Stimulated activated CD4-positive, alpha-beta T cell treated with anti-CD3 and anti-CD28 coated beads, TNF-alpha, amount 100 ng/mL, for 4 hours (primary cell): ENCODE measurements around the gene RCN2.
"Not testable (repeated sequence)": the region's sequence is repeated elsewhere in the genome, so short reads cannot be mapped to it uniquely, and the experiment has no call there.

Experiments used
- DNase-seq, 3 experiments: peaks; one replicate each; pipeline ENCODE4 v3.0.0-alpha.2; 2020; ENCODE audit warnings: low read depth in 3 of 3

Gene RCN2

DNA sequence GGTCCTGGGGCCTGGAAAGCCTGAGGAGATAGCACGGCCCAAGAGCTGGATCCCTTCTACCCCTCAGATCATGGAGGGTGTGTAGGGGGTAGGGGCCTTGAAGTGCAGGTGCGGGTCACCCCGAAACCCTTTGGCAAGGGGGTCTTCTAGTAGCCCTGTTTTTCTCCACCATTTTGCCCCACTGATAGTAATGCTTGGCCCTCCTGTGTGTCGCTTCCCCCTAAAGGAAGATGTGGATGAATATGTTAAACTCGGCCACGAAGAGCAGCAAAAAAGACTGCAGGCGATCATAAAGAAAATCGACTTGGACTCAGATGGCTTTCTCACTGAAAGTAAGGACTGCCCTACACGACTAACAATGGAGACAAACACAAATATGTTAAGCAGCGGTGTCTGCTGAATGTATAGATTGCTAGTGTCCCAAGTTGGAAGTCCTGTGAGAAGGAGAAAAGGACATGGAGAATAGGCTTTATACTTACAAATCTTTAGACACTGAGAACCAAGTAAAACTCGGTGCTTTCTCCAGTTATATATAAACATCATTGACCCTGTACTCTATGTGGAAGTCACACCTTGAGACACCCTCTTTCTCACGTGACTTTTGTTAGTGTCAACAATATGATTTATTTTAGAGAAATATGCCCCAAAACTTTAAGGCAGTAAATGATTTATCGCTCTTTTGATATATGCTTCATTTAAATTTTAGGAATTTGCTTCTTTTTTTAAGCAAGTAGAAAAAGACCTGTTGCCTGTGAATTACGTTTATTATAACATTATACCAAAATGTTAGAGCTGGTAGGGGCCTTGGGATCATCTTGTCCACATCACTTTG is 802 bp downstream of the RCN2 start:
- no peak for DNase-seq

DNA sequence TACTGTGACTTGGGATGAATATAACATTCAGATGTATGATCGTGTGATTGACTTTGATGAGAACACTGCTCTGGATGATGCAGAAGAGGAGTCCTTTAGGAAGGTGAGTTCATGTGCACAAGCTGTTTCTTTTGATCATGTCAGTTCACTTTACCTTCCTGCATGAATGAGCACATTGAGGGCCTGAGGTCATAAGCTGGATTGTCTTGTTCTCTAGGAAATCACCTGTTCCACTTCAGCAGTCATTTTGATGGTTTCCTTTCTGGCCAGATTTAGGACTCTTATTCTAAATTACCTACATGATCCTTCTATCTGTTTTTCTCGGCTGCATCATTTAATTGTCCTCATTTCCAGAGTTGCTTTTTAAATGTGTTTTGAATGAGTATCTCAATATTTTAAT is 4.1 kb downstream of the RCN2 start:
- DNase-seq = no peak

DNA sequence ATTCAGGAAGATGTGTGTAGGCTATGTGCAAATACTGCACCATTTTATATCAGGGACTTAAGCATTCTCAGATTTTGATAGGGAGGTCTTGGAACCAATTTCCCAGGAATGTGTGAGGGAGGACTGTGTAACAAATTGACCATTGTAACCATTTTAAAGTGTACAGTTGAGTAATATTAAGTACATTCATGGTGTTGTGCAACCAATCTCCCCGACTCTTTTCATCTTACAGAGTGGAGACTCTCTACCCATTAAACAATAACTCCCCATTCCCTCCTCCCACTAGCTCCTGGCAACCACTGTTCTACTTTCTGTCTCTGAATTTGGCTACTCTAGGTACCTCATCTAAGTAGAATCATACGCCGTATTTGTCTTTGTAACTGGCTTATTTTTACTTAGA is 5.1 kb downstream of the RCN2 start:
- DNase-seq = no peak

DNA sequence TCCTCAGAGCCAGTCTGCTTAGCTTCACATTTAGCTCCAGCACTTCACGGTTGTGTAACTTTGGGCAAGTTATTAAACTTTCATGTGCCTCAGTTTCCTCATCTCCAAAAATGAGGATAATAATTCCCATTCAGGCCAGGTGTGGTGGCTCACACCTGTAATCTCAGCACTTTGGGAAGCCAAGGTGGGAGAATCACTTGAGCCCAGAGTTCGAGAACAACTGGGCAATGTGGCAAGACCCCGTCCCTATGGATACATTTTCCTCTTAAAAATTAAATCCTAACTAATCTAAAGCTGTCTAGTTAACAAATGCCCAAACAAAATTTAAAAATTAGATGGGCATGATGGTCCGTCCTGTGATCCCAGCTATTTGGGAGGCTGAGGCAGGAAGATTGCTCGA is 7.2 kb downstream of the RCN2 start:
- DNase-seq = no peak

DNA sequence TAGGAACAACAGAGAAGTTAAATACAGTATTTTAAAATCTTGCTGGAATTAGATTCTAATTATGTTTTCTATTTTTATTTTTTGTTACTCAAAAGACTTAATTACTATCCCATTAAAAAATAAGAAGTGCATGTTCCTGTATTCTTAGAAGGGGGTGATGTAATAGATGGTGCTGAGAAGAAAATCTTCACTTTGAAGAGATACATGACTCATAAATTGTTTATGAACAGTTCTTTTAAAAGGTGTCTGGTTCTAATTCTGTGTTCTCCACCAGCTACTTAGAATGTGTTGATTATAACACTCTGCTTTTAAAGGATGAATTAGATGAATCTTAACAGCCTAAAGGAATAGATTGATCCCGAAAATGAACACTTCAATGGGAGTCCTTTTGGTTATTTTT is 8.2 kb downstream of the RCN2 start:
- no peak for DNase-seq

DNA sequence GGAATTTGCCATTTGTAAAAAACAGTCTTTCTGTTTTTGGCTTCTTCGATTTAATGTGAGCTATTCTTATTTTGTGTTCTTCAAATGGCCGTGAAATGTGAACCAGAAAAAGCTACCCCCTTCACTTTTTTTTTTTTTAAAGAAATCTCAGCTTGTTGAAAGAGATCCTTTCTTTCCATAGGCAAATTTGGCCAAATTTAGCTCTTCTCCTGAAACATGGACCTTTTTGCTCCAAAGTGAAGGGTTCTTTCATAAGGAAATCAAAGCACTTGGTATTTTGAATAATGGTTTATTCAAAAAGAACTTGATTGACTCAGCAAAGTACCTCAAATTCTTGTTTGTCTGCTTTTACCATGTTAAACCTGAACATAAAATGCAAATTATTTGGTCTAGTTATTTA is 10.1 kb downstream of the RCN2 start:
- DNase-seq = no peak

DNA sequence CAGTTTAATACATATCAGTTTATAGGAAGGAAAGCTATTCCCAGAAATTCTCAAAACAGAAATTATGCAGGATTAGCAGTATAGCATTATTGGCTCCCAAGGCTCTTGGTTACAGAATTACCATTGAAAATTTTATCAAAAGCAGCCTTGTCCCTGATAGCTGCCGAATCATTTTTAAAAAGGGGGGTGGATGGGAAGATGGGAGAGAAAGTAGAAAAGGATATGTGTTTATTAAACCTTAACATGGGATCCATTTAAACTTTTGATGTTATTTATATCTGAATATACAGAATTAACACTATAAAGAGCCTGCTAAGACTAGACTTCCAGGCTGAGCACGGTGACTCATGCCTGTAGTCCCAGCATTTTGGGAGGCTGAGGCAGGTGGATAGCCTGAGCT is 10.8 kb downstream of the RCN2 start:
- DNase-seq = no peak

DNA sequence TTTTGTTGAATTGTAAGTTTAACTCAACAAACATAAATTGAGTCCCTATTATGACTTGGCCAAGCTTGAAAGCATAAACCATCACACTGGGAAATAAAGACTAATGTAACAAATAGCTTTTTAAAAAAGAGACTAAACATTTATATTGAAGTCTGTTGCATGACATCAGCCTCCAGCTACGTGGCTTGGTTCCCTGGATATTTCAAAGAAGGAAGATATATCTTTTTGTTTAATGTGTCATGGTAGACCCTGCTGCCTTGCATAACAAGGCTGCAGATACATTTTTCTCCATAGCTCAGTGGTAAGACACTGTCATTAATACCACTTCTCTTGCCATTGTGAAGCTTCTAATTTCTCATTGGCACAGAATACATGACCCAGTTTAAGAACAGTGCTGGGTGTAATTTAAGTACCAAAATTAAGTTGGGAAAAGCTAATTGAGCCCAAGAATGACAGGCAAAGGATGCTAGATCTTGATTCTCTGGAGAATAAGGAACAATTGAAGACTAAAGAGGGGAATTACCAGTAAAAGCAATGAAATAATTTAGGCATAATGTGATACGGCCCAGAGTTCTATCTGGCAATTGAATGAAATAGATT is 14.0 kb downstream of the RCN2 start:
- no peak for DNase-seq

DNA sequence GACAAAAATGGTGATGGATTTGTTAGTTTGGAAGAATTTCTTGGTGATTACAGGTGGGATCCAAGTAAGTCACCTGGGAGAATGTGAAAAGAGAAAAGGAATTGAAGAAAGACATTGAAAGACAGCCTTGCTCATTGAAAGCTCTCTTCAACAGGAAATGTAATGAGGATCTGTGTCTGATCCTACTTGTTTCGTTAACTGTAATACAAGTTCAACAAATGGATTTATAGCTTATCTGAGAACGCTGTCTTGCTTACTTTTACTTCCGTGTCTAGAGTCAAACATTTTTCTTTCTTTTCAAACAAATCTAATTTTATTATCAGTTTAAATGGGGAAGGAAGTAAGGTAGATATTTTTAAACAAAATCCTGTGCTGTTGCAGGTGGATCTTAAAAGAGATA is 15.9 kb downstream of the RCN2 start:
- no peak for DNase-seq

DNA sequence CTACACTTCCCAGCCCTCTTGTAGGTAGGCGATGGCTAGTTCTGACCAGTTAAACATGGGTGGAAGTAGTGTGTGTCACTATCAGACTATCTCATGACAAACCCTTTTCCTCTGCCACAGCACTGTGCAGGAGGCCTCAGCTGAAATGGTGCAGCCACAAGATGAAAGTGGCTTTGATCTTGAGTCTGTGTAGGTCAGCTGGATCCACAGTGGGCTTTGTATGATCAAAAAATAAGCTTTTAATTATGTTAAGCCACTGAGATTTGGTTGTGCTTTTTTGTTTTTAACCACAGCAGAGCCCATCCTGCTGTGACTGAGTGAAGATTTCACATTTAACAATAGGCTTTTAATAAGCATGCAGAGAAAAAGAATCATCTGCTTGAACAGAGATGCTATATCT is 19.7 kb downstream of the RCN2 start:
- DNase-seq = no peak

DNA sequence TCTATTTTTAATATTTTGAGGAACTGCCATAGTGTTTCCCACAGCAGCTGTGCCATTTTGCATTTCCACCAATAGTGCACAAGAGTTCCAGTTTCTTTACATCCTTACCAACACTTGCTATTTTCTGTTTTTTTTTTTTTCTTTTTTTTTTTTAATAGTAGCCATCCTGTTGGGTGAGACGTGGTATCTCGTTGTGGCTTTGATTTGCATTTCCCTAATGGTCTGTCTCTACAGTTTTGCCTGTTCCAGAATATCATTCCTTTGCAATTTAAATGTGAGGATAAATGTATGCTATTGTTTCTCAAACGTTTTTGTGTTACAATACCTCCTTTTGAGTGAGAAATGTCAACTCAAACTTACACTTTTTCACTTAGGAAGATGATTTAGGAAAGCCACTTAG is 22.4 kb downstream of the RCN2 start:
- DNase-seq = no peak

DNA sequence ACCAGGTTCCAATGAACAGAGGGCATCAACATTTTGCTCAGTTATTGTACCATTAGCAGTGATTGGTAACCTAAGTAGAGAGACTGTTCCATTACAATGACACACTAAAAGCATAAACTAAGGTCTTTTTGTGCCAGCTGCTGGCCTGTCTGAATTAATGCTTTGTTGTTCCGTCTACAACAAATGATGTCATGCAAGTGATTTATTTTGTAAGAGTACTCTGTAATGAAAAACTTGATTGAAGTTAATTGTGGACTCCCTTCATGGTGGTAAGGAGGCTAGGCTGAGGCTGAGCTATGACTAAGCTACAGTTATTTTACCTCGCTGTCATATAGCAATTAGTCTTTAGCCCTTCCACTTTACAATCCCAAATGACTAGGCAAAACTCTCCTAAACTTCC is 23.2 kb downstream of the RCN2 start:
- no peak for DNase-seq

DNA sequence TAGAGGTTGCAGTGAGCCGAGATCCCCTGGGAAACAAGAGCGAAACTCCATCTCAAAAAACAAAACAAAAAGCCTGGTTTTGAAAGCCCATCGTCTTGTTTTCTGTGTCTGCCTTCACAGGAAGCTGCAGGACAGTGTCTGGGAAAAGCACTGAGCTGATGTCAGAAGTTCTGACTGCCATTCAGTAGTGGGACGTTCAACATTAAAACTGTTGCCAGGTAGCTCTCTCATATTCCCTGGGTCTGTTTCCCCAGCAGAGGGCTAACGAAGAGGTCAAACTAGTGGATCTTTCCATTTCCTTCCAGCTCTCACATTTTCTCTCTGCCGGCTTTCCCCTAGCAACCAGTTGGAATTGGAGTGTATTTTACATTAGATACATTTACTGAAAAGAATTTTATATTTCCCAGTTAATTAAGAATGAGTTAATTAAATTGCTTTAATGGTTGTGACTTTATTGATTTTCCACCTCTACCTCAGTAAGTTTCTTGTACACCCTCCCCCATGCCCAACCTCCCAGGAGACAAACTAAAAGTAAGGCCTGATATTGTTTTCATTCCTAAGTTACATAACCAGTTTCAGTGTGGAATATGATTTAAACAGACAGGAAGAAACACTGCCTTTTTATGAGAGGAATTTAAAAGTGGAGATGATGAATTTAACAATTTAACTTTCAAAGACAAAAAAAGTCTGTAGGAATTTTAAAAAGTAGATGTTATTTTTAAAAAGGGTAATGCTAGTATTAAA is 29.9 kb downstream of the RCN2 start:
- DNase-seq = no peak

DNA sequence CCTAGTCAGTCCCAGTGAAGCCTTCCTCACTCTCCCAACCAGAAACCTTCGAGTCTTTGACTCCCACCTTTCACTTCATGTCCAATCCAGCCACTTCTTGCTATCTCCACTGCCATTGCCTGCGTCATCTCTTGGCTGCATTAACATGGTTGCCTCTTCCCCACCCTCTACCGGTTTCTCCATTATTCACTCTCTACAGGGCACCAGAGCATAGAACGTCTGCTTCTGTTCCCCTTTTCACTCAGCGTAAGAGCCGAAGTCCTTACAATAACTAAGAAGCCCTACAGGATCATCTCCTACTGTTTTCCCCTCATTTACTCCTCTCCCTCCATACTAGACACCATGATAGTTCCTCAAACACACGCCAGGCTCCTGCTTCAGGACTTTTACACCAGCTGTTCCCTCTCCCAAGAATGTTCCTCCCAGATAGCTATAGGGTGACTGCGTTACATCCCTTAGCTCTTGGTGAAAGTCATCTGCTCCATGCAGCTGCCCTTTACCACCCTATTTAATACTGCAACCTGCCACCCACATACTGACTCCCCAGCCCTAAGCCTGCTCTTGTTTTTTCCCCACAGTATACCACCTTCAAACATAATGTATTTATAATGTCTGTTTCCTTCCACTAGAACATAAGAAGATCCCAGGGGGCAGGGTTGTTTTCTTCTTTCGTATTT is 30.9 kb downstream of the RCN2 start:
- no peak for DNase-seq

DNA sequence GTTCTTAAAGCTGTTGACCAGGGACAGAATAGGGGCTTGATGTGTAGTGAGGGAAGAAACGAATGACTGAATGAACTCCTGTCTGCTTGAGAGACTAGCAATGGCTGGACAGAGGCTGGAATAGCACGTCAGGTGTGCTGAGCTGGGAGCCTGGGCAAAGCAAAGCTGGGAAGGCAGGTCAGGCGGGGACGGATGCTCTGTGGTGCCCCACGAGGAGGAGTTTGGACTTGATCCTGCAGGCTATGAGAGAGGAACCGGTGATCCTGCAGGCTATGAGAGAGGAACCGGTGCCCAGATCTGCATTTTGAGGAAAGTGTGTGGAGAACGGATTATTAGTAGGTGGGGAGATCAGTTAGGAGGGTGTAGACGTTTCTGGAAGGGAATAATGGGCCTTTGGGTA is 32.0 kb downstream of the RCN2 start:
- DNase-seq = no peak

DNA sequence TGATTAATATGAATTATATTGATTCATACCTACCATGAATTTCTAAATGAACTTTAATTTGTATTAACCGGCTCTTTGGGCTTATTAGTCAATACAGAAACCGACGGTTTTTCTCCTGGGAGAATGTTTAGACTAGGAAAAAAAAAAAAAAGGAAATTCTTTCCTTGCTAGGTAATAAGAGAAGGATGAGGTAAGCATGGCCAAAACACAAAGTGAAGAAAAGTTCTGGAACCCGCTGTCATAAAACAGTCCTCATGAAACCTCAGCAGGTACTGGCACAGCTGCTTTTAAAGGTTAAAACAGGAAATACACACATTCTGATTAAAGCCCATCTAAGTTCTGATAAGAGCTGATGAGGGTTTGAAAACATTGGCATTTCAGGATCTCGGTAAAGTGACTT is 32.6 kb downstream of the RCN2 start:
- DNase-seq = no peak

DNA sequence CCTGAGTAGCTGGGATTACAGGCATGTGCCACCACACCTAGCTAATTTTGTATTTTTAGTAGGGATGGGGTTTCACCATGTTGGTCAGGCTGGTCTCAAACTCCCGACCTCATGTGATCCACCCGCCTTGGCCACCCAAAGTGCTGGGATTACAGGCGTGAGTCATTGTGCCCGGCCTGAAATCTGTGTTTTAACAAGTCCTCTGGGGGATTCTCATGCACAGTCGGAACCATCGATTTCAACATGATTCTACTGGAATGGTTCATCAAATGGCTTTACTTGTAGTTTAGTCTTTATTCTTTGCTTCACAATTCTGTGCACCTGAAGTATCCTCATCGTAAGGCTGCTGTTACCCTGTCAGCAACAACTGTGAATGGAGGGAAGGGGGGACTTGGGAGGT is 34.5 kb downstream of the RCN2 start:
- DNase-seq = not testable (repeated sequence)

DNA sequence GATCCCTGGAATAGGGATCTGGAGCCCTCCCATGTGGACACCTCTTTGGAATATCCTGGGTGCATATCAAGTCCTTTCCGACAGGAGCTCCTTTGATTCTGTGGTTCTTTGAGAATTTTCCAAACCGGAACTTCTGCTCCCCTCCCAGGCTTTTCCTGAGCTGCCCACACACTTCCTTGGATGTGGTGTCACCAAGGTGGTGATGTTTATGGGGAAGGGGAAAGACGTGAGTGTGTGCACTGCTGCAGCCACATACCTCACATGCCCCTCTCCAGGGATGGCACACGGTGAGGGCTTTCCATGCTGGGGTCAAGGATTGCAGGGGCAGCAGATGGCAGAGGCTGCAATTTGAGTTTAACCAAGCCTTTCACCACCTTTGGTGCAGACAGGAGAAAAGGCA is 35.5 kb downstream of the RCN2 start:
- no peak for DNase-seq

DNA sequence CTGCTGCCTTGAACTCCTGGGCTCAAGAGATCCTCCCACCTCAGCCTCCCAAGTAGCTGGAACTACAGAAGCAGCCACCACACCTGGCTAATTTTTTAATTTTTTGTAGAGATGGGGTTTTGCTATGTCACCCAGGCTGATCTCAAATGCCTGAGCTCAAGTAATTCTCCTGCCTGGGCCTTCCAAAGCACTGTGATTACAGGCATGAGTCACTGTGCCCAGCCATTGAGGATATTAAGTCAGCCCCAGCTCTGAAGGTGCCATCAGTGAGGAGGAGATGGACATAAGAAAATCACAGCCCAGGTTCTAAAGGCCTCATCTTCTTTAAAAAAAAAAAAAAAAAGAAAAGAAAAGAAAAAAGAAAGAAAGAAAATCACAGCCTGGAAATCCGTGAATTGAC is 36.8 kb downstream of the RCN2 start:
- DNase-seq = no peak

DNA sequence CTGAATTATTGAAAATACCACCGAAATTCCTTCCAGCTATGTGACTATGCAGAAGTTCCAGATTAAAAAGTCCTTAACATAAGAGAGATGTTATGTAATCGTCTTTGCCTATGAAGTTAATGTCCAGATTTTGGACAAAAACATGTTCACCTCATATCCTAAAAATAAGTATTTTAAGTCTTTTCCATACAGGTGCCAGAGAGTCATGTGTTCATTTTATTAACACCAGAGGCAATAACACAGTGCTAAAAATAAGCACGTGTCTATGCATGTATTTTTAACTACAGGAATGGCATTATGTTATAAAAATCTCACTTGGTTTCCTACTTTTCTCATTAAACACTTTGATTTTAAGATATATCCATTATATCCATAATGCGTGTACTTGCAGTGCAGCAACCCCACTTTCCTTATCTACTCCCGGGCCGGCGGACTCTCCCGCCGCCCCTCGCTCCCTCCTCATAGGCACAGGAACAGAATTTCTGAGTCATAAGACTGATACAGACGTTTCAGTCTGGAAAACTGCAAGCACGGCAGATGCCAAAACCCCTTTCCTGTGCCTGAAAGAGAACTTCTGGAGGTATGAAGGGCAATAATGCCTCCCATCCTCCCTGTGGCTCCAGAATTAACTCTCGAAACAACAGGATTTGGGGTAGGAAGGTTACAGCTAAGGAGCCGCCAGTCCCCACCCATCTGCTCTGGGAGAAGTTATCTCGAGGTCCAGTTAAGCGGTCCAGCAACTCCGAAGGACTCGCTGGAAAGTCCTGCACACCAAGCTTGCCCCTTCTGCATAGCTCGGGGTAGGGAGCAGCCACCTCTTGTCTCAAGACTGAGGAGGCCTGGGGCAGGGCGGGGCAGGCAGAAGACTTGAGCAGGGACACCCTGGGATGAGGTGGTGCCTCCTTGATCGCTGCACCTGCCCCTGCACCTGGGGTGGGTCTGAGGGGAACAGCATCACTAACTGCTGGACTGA is 41.1 kb downstream of the RCN2 start:
- DNase-seq = no peak

DNA sequence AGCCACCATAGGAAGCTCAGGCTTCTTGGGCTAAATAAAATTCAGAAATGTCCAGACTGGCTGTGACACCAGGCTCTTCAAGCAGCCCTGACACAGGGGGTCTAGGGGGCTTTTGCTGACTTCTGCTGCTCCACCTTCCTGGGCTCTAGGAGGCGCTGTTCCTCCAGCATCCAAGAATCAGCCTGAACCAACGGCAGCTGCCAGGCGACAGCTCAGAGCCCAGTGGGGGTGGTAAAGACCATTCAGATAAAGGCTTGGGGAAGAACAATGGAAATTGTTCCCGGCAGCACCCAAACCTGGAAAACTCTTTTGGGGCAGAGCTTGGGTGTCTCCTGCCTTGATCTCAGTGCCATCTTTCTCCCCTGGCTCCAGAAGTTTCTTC is 41.8 kb downstream of the RCN2 start:
- DNase-seq = peak in 2 of 3 experiments; percentile 38 to 48
